OCI-LY7 (cell line): ENCODE results near the gene OGFRL1.

Experiments used
- EZH2phosphoT487 ChIP-seq: fragments of 200-600 bp; sonication (generic); IDR thresholded peaks from 2 replicates; pipeline ENCODE4 v1.6.1; 2018; ENCODE audit warnings: low read depth, borderline replicate concordance, mild to moderate bottlenecking, mixed run types, antibody characterized with exemption, low read length, moderate library complexity, mixed read lengths
- TF ChIP-seq, protein P1 (sequence below): fragments of 200-600 bp; sonication (generic); conservative IDR thresholded peaks from 2 replicates; pipeline ENCODE4 v1.5.1; 2014; ENCODE audit warnings: mild to moderate bottlenecking, antibody characterized with exemption, low read length, moderate library complexity, mixed read lengths

GRCh38 chr6:71326611-71327010 lies 38.0 kb downstream of the OGFRL1 start:
- TF ChIP-seq, protein P1, sequence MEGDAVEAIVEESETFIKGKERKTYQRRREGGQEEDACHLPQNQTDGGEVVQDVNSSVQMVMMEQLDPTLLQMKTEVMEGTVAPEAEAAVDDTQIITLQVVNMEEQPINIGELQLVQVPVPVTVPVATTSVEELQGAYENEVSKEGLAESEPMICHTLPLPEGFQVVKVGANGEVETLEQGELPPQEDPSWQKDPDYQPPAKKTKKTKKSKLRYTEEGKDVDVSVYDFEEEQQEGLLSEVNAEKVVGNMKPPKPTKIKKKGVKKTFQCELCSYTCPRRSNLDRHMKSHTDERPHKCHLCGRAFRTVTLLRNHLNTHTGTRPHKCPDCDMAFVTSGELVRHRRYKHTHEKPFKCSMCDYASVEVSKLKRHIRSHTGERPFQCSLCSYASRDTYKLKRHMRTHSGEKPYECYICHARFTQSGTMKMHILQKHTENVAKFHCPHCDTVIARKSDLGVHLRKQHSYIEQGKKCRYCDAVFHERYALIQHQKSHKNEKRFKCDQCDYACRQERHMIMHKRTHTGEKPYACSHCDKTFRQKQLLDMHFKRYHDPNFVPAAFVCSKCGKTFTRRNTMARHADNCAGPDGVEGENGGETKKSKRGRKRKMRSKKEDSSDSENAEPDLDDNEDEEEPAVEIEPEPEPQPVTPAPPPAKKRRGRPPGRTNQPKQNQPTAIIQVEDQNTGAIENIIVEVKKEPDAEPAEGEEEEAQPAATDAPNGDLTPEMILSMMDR: no peak
- TF ChIP-seq EZH2phosphoT487: no peak
